ENCODE data around the gene SLC23A3.

DNA sequence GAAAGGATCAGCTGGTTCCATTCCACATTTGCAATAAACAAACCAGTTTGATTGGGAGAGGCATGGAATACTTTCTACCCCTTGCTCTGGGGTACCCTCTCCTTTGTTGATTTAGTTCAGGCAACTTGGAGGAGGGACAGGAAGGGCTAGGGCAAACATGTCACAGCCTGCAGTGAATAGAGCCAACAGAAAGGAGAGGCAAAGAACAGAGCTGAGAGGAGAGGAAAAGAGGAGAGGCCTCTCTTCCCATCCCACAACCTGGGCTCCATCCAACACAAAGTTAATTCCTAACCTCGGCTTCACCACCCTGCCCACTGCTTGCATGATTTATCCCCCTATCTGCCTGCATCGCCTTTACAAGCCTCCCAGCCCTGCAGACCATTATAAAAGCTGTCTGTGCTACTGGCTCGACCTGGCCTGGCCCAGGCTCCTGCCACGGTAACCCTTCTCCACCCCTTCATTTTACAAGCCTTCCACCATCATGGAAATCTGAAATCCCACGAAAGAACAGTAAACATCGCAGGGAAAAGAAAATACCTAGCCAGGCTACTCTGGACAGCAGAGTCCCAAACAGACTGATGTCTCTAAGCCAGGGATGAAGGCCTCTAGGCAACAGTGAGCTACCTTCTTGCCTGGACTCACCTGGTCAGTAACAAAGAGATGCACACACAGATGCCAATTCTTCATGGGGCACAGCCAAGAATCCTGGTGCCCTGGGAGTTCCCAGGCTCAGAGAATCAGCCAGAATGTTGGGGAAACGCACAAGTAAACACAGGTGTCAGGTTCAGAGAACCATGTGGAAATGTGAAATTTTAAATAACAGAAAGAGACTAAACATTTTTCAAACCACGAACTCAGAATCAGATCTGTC is 52.8 kb downstream of the SLC23A3 start:
- TF ChIP-seq, protein P1, sequence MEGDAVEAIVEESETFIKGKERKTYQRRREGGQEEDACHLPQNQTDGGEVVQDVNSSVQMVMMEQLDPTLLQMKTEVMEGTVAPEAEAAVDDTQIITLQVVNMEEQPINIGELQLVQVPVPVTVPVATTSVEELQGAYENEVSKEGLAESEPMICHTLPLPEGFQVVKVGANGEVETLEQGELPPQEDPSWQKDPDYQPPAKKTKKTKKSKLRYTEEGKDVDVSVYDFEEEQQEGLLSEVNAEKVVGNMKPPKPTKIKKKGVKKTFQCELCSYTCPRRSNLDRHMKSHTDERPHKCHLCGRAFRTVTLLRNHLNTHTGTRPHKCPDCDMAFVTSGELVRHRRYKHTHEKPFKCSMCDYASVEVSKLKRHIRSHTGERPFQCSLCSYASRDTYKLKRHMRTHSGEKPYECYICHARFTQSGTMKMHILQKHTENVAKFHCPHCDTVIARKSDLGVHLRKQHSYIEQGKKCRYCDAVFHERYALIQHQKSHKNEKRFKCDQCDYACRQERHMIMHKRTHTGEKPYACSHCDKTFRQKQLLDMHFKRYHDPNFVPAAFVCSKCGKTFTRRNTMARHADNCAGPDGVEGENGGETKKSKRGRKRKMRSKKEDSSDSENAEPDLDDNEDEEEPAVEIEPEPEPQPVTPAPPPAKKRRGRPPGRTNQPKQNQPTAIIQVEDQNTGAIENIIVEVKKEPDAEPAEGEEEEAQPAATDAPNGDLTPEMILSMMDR (optimal IDR thresholded peaks at IDR 0.05 in 1 of 3, IDR thresholded peaks at IDR 0.05 in 1 of 3, conservative IDR thresholded peaks at IDR 0.05 in 1 of 3; ENCODE audit: extremely low read depth in 1 of 3, insufficient read depth in 2 of 3, low read length in 3 of 3): no peak
- no peak for TF ChIP-seq EZH2 (IDR thresholded peaks at IDR 0.05; ENCODE audit: low read length)

Measured in keratinocyte (primary cell).